B cell (primary cell): ENCODE data around the gene PLCB4. TPM values are rescaled to one million over a fixed set of nuclear protein-coding genes. Genes with fewer than 3 reads are reported as not detected.

Experiments
- ATAC-seq: fragments of 200-7000 bp; cut with Tn5 transposase; one replicate; pipeline ENCODE4 v1.10.0; 2021; ENCODE audit warnings: low read depth, mild to moderate bottlenecking, moderate number of reproducible peaks, moderate library complexity
- CTCF ChIA-PET: fragments of 350-600 bp; sonication (Branson Sonifier 250); formaldehyde crosslinking; loops from one replicate; lab custom pipeline; 2021; ENCODE audit warnings: antibody characterized with exemption, inconsistent platforms; lab: Charles Lee
- POLR2A ChIA-PET: fragments of 350-600 bp; sonication (Branson Sonifier 250); formaldehyde crosslinking; loops from one replicate; lab custom pipeline; 2021; ENCODE audit warnings: antibody characterized with exemption; lab: Charles Lee
- DNase-seq: peaks from one replicate; pipeline ENCODE4 v3.0.0; 2013
- H2AFZ ChIP-seq: 2 replicates; pipeline ENCODE4 v1.6.1; 2012; ENCODE audit warnings: mild to moderate bottlenecking, low read depth, low read length; ENCODE audit not compliant: insufficient read depth, poor library complexity, severe bottlenecking
- H3K27ac ChIP-seq, 2 donors: 1 replicate in 1 of 2; 2 replicates in 1 of 2; pipeline ENCODE4 v1.5.1; 2012 to 2013; ENCODE audit warnings: low read length in 2 of 2, mild to moderate bottlenecking in 2 of 2, moderate library complexity in 1 of 2
- H3K27me3 ChIP-seq, 4 experiments: fragments of 200-600 bp in 1 of 4; sonication (generic) in 1 of 4; replicated peaks in 1 of 4; 1 replicate in 2 of 4; 2 replicates in 2 of 4; pipeline versions ENCODE4 v1.6.1 to v1.7.0; 2013 to 2016; ENCODE audit warnings: low read length in 3 of 4, mild to moderate bottlenecking in 2 of 4, mixed read lengths in 1 of 4, moderate library complexity in 1 of 4; ENCODE audit not compliant: insufficient read depth in 4 of 4, control insufficient read depth in 3 of 4; ENCODE audit errors: control extremely low read depth in 1 of 4
- H3K36me3 ChIP-seq, 2 experiments: replicated peaks in 1 of 2; 1 replicate in 1 of 2; 2 replicates in 1 of 2; pipeline versions ENCODE4 v1.6.1 to v1.7.1; 2013; ENCODE audit warnings: low read length in 1 of 2; ENCODE audit not compliant: insufficient read depth in 2 of 2, control insufficient read depth in 1 of 2; ENCODE audit errors: control extremely low read depth in 1 of 2, extremely low read depth in 1 of 2
- H3K4me1 ChIP-seq, 2 donors: fragments of 200-600 bp in 1 of 2; sonication (generic) in 1 of 2; 1 replicate in 1 of 2; 2 replicates in 1 of 2; pipeline versions ENCODE4 v1.5.1 to v1.6.1; 2013 to 2017; ENCODE audit warnings: low read length in 2 of 2; ENCODE audit not compliant: control insufficient read depth in 2 of 2, insufficient read depth in 2 of 2
- H3K4me2 ChIP-seq: replicated peaks from 2 replicates; pipeline ENCODE3; 2012; ENCODE audit warnings: mild to moderate bottlenecking, low read depth, low read length; ENCODE audit not compliant: poor library complexity, severe bottlenecking
- H3K4me3 ChIP-seq, 5 experiments: fragments of 200-600 bp in 1 of 5; sonication (generic) in 1 of 5; 1 replicate in 3 of 5; 2 replicates in 2 of 5; pipeline versions ENCODE4 v1.5.1 to v1.7.0; 2011 to 2016; ENCODE audit warnings: low read length in 4 of 5, mild to moderate bottlenecking in 4 of 5, low read depth in 2 of 5, control low read depth in 1 of 5, moderate library complexity in 1 of 5; ENCODE audit not compliant: insufficient read depth in 1 of 5; ENCODE audit errors: control extremely low read depth in 1 of 5, extremely low read depth in 1 of 5
- H3K79me2 ChIP-seq: fragments of 200-600 bp; sonication (generic); one replicate; pipeline ENCODE4 v1.6.0; 2016; ENCODE audit warnings: low read length; ENCODE audit not compliant: control insufficient read depth, insufficient read depth
- H3K9ac ChIP-seq: fragments of 200-600 bp; sonication (generic); 2 replicates; pipeline ENCODE4 v1.6.1; 2017; ENCODE audit warnings: mild to moderate bottlenecking, low read length, moderate library complexity
- H3K9me3 ChIP-seq, 3 donors: one replicate each; pipeline versions ENCODE4 v1.6.1 to v1.7.1; 2013; ENCODE audit warnings: low read length in 2 of 3; ENCODE audit not compliant: control insufficient read depth in 2 of 3, insufficient read depth in 1 of 3; ENCODE audit errors: control extremely low read depth in 1 of 3
- H4K20me1 ChIP-seq: 2 replicates; pipeline ENCODE4 v1.6.0; 2012; ENCODE audit warnings: mild to moderate bottlenecking, low read length; ENCODE audit not compliant: insufficient read depth, control insufficient read depth, poor library complexity, severe bottlenecking
- H3K27ac Mint-ChIP-seq: one replicate; pipeline ENCODE4 v1.8.0; 2021; ENCODE audit warnings: mixed read lengths
- H3K27me3 Mint-ChIP-seq: one replicate; pipeline ENCODE4 v1.8.0; 2021; ENCODE audit warnings: mixed read lengths
- H3K4me1 Mint-ChIP-seq: one replicate; pipeline ENCODE4 v1.8.0; 2021; ENCODE audit warnings: mixed read lengths
- H3K4me3 Mint-ChIP-seq: one replicate; pipeline ENCODE4 v1.8.0; 2021; ENCODE audit warnings: mixed read lengths
- H3K9me3 Mint-ChIP-seq: one replicate; pipeline ENCODE4 v1.8.0; 2022; ENCODE audit warnings: mixed read lengths; ENCODE audit not compliant: insufficient read depth
- CTCF ChIP-seq: fragments of 200-600 bp; IDR thresholded peaks from one replicate; pipeline ENCODE4 v1.8.0; 2022; ENCODE audit warnings: antibody characterized with exemption, mild to moderate bottlenecking
- EZH2 ChIP-seq: IDR thresholded peaks from 2 replicates; pipeline ENCODE4 v1.6.1; 2012; ENCODE audit warnings: borderline replicate concordance, low read depth, mild to moderate bottlenecking, moderate library complexity, low read length; ENCODE audit not compliant: insufficient read depth, poor library complexity, severe bottlenecking
- whole genome bisulfite sequencing: methylation state at CpG from one replicate; pipeline ENCODE4 v1.1.5; 2013; ENCODE audit warnings: missing lambda C conversion rate; ENCODE audit not compliant: insufficient coverage; 5-methylcytosine and 5-hydroxymethylcytosine counted together
- intact Hi-C: fragments of 100-400 bp; cut with micrococcal nuclease; formaldehyde crosslinking; loops from one replicate; pipeline ENCODE4 v1.10.0; 2022
- polyA plus RNA-seq: library from polyadenylated mRNA; depleted of rRNA; stranded (reverse); fragments of >200 nt; gene quantifications from 2 replicates; pipeline ENCODE4 v1.2.3, GENCODE V29; 2012
- total RNA-seq, 2 donors: library from RNA; stranded (reverse); fragments of 120-200 nt in 1 of 2; gene quantifications; 1 replicate in 1 of 2; 2 replicates in 1 of 2; pipeline versions ENCODE4 v1.2.3 to v1.2.4, GENCODE V29; 2013 to 2022

Gene PLCB4
- total and polyA plus RNA-seq, 2 donors (not counting 1 experiment from before 2014, with no cell fraction given) = not detected

GRCh38 chr20:9109566-9109965 lies 40.7 kb downstream of the PLCB4 start:
- H3K9me3 Mint-ChIP-seq = no peaks in the 10 kb centered on the region
- H3K4me1 Mint-ChIP-seq = no peaks in the 10 kb centered on the region
- H3K27me3 ChIP-seq = no peaks in the 10 kb centered on the region
- no peak overlapping the region for H3K27ac Mint-ChIP-seq
- POLR2A ChIA-PET = no interaction called here
- no peak overlapping the region for H3K9ac ChIP-seq
- TF ChIP-seq EZH2 (no peak), CTCF (no peak)
- no peaks in the 10 kb centered on the region for H3K9me3 ChIP-seq
- no peak overlapping the region for H3K4me2 ChIP-seq
- no peaks in the 10 kb centered on the region for H3K36me3 ChIP-seq
- no peak overlapping the region for H3K27ac ChIP-seq
- H3K4me3 Mint-ChIP-seq = no peak overlapping the region
- CTCF ChIA-PET = no interaction called here
- no peaks in the 10 kb centered on the region for H3K4me1 ChIP-seq
- no peaks in the 10 kb centered on the region for H4K20me1 ChIP-seq
- no peaks in the 10 kb centered on the region for H3K27me3 Mint-ChIP-seq
- no peak overlapping the region for H2AFZ ChIP-seq
- ATAC-seq = no peak
- no CpG with 5 or more reads among the region's 1 CpG for WGBS
- no peak for DNase-seq
- no peaks in the 10 kb centered on the region for H3K79me2 ChIP-seq
- H3K4me3 ChIP-seq = no peak overlapping the region
- intact Hi-C loops = no loop called here

DNA sequence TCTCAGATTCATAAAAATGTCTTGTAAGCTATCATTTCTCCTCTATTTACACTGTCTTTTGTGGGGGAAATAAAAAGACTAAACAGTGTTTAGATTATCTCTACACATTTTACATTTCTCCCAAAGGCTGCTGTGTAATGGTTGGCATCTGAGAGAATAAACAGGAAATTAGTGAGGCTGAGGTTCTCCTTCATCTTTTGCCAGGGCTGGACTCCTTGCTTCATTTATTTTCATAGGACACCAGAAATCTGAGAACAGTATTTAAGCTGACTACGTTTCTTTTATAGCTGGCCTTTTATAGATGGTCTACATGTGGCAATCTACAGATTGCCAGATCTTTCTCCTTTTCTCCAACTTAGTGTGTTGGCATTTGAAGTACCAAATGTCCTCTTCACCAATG lies 41.5 kb downstream of the PLCB4 start:
- no peak overlapping the region for H3K4me2 ChIP-seq
- no peak overlapping the region for H3K27ac ChIP-seq
- H3K79me2 ChIP-seq = no peaks in the 10 kb centered on the region
- H3K9ac ChIP-seq = no peak overlapping the region
- ChIA-PET CTCF (no interaction called here), POLR2A (no interaction called here)
- no peaks in the 10 kb centered on the region for H3K4me1 ChIP-seq
- Mint-ChIP-seq H3K27me3 (no peaks in the 10 kb centered on the region), H3K9me3 (no peaks in the 10 kb centered on the region), H3K4me3 (no peak overlapping the region), H3K4me1 (no peaks in the 10 kb centered on the region), H3K27ac (no peak overlapping the region)
- TF ChIP-seq EZH2 (no peak), CTCF (no peak)
- H3K36me3 ChIP-seq = no peaks in the 10 kb centered on the region
- H3K9me3 ChIP-seq = no peaks in the 10 kb centered on the region
- ATAC-seq (no peak), DNase-seq (no peak)
- H3K27me3 ChIP-seq = no peaks in the 10 kb centered on the region
- H2AFZ ChIP-seq = no peak overlapping the region
- no peaks in the 10 kb centered on the region for H4K20me1 ChIP-seq
- WGBS = no CpG with 5 or more reads among the region's 1 CpG
- intact Hi-C loops = no loop called here
- no peak overlapping the region for H3K4me3 ChIP-seq
